Ishikawa (cell line): Measurements from ENCODE around the gene RUVBL1.

Experiments
- CREB1 ChIP-seq: IDR thresholded peaks from 2 replicates; pipeline ENCODE4 v1.6.1; 2012; ENCODE audit warnings: low read depth
- EP300 ChIP-seq: IDR thresholded peaks from 2 replicates; pipeline ENCODE4 v1.6.1; 2012; ENCODE audit warnings: borderline replicate concordance
- MAX ChIP-seq: IDR thresholded peaks from 2 replicates; pipeline ENCODE4 v1.6.1; 2012
- REST ChIP-seq: IDR thresholded peaks from 2 replicates; pipeline ENCODE4 v1.6.1; 2012; ENCODE audit warnings: low read depth, mild to moderate bottlenecking
- TAF1 ChIP-seq: IDR thresholded peaks from 2 replicates; pipeline ENCODE4 v1.6.1; 2012; ENCODE audit warnings: low read depth, mild to moderate bottlenecking
- TCF12 ChIP-seq: IDR thresholded peaks from 2 replicates; pipeline ENCODE4 v1.6.1; 2012; ENCODE audit warnings: low read depth
- ZBTB7A ChIP-seq: IDR thresholded peaks from 2 replicates; pipeline ENCODE4 v1.6.1; 2012; ENCODE audit warnings: low read depth

- TF ChIP-seq TAF1 (no peak), CREB1 (no peak), REST (no peak), EP300 (no peak), TCF12 (no peak), ZBTB7A (no peak), MAX (no peak)
These were observed 23.0 kb downstream of the RUVBL1 start for GRCh38 chr3:128100638-128101037.
